Activated T-cell treated with anti-CD3 and anti-CD28 coated beads, Interleukin-2, amount 50 U/mL, for 72 hours (primary cell): ENCODE measurements around the gene TRAPPC3. TPM values are rescaled to one million over a fixed set of nuclear protein-coding genes. Genes with fewer than 3 reads are reported as not detected.

Source experiments
- ATAC-seq, 2 donors: fragments of 150-1000 bp; cut with Tn5 transposase; replicated peaks in 1 of 2; 2 replicates each; pipeline ENCODE4 v1.10.0; 2021; ENCODE audit warnings: moderate library complexity in 2 of 2, mild to moderate bottlenecking in 1 of 2
- DNase-seq, 2 donors: peaks; one replicate each; pipeline ENCODE4 v3.0.0; 2021 to 2022; ENCODE audit warnings: mixed read lengths in 1 of 2
- H3K27ac Mint-ChIP-seq: one replicate; pipeline ENCODE4 v1.8.0; 2022; ENCODE audit warnings: mild to moderate bottlenecking, moderate library complexity, mixed read lengths
- H3K27me3 Mint-ChIP-seq: one replicate; pipeline ENCODE4 v1.8.0; 2022; ENCODE audit warnings: low read depth, mixed read lengths
- H3K36me3 Mint-ChIP-seq, 2 donors: one replicate each; pipeline ENCODE4 v1.8.0; 2022; ENCODE audit warnings: mixed read lengths in 2 of 2, mild to moderate bottlenecking in 1 of 2; ENCODE audit not compliant: insufficient read depth in 2 of 2
- H3K4me1 Mint-ChIP-seq: one replicate; pipeline ENCODE4 v1.8.0; 2022; ENCODE audit warnings: low read depth, mixed read lengths
- H3K4me3 Mint-ChIP-seq, 2 donors: one replicate each; pipeline ENCODE4 v1.8.0; 2022; ENCODE audit warnings: mild to moderate bottlenecking in 2 of 2, mixed read lengths in 2 of 2, moderate library complexity in 2 of 2
- H3K9me3 Mint-ChIP-seq, 2 donors: one replicate each; pipeline ENCODE4 v1.8.0; 2022; ENCODE audit warnings: mixed read lengths in 2 of 2
- total RNA-seq, 2 donors: library from RNA; stranded (reverse); gene quantifications; one replicate each; pipeline ENCODE4 v1.2.3, GENCODE V29; 2022

Gene TRAPPC3
- total RNA-seq, 2 donors from 2014 or later: 46.2 to 56.2 TPM

GRCh38 chr1:36135796-36136195 lies 13.5 kb downstream of the TRAPPC3 start:
- ATAC-seq (no peak), DNase-seq (no peak)
- Mint-ChIP-seq H3K4me1 (peaks cover 17% of the 10 kb centered on the region), H3K4me3 (no peak overlapping the region), H3K27ac (peak overlapping the region; percentile 58), H3K36me3 (peaks cover 0 to 11% of the 10 kb centered on the region in 2 donors), H3K27me3 (no peaks in the 10 kb centered on the region), H3K9me3 (no peaks in the 10 kb centered on the region)

- H3K9me3 Mint-ChIP-seq: no peaks in the 10 kb centered on the region
- no peak overlapping the region for H3K4me3 Mint-ChIP-seq
These were observed 14.0 kb downstream of the TRAPPC3 start for GRCh38 chr1:36135330-36135667.

GRCh38 chr1:36134505-36135329 lies 14.6 kb downstream of the TRAPPC3 start:
- no peaks in the 10 kb centered on the region for H3K27me3 Mint-ChIP-seq
- H3K4me1 Mint-ChIP-seq: peaks cover 9% of the 10 kb centered on the region
- ATAC-seq (peak; percentile 89 to 90), DNase-seq (peak; percentile 64)
- H3K27ac Mint-ChIP-seq: peak overlapping the region; percentile 3
- H3K36me3 Mint-ChIP-seq: peaks cover 0 to 11% of the 10 kb centered on the region in 2 donors
- H3K9me3 Mint-ChIP-seq: no peaks in the 10 kb centered on the region
- no peak overlapping the region for H3K4me3 Mint-ChIP-seq

More at GRCh38 chr1:36135330-36135667, 14.0 kb downstream of the TRAPPC3 start:
- peaks cover 0 to 11% of the 10 kb centered on the region in 2 donors for H3K36me3 Mint-ChIP-seq
- DNase-seq: no peak
- H3K27me3 Mint-ChIP-seq: no peaks in the 10 kb centered on the region
- H3K4me1 Mint-ChIP-seq: peaks cover 12% of the 10 kb centered on the region
- no peak overlapping the region for H3K27ac Mint-ChIP-seq
- ATAC-seq: no peak

- H3K27ac Mint-ChIP-seq: no peak overlapping the region
These were observed 15.3 kb downstream of the TRAPPC3 start for GRCh38 chr1:36134031-36134430.

GRCh38 chr1:36133484-36133883 lies 15.8 kb downstream of the TRAPPC3 start:
- H3K4me1 Mint-ChIP-seq: peaks cover 9% of the 10 kb centered on the region
- DNase-seq: no peak
- ATAC-seq: no peak

More at GRCh38 chr1:36134031-36134430, 15.3 kb downstream of the TRAPPC3 start:
- no peaks in the 10 kb centered on the region for H3K9me3 Mint-ChIP-seq
- H3K27me3 Mint-ChIP-seq: no peaks in the 10 kb centered on the region
- H3K4me3 Mint-ChIP-seq: no peak overlapping the region
- H3K4me1 Mint-ChIP-seq: peaks cover 9% of the 10 kb centered on the region
- H3K36me3 Mint-ChIP-seq: peaks cover 0 to 8% of the 10 kb centered on the region in 2 donors
- no peak for DNase-seq
- no peak for ATAC-seq

GRCh38 chr1:36132029-36132428 lies 17.3 kb downstream of the TRAPPC3 start:
- H3K4me1 Mint-ChIP-seq: peaks cover 9% of the 10 kb centered on the region
- H3K4me3 Mint-ChIP-seq: no peak overlapping the region
- H3K27me3 Mint-ChIP-seq: no peaks in the 10 kb centered on the region
- H3K36me3 Mint-ChIP-seq: peaks cover 0 to 1% of the 10 kb centered on the region in 2 donors
- H3K9me3 Mint-ChIP-seq: no peaks in the 10 kb centered on the region
- no peak for DNase-seq
- no peak for ATAC-seq
- H3K27ac Mint-ChIP-seq: no peak overlapping the region

More at GRCh38 chr1:36133484-36133883, 15.8 kb downstream of the TRAPPC3 start:
- Mint-ChIP-seq H3K4me3 (no peak overlapping the region), H3K27ac (no peak overlapping the region), H3K36me3 (peaks cover 0 to 5% of the 10 kb centered on the region in 2 donors), H3K27me3 (no peaks in the 10 kb centered on the region), H3K9me3 (no peaks in the 10 kb centered on the region)

- Mint-ChIP-seq H3K4me3 (no peak overlapping the region), H3K27ac (no peak overlapping the region), H3K27me3 (peaks cover 19% of the 10 kb centered on the region), H3K4me1 (peaks cover 7% of the 10 kb centered on the region), H3K9me3 (no peaks in the 10 kb centered on the region), H3K36me3 (no peaks in the 10 kb centered on the region)
- ATAC-seq (no peak), DNase-seq (no peak)
These were observed 20.4 kb downstream of the TRAPPC3 start for GRCh38 chr1:36128905-36129206.

- Mint-ChIP-seq H3K36me3 (no peaks in the 10 kb centered on the region), H3K27me3 (peaks cover 25% of the 10 kb centered on the region), H3K4me1 (peaks cover 12% of the 10 kb centered on the region), H3K9me3 (no peaks in the 10 kb centered on the region), H3K4me3 (no peak overlapping the region), H3K27ac (no peak overlapping the region)
- ATAC-seq: no peak
- DNase-seq: no peak
These were observed 21.0 kb downstream of the TRAPPC3 start for GRCh38 chr1:36128126-36128904.

- no peak for ATAC-seq
- no peak overlapping the region for H3K4me3 Mint-ChIP-seq
- H3K27me3 Mint-ChIP-seq: peaks cover 36% of the 10 kb centered on the region
- H3K4me1 Mint-ChIP-seq: peaks cover 19% of the 10 kb centered on the region
- H3K27ac Mint-ChIP-seq: no peak overlapping the region
- no peaks in the 10 kb centered on the region for H3K9me3 Mint-ChIP-seq
- no peak for DNase-seq
- no peaks in the 10 kb centered on the region for H3K36me3 Mint-ChIP-seq
These were observed 22.3 kb downstream of the TRAPPC3 start for GRCh38 chr1:36126797-36127500.

GRCh38 chr1:36126005-36126716 lies 23.1 kb downstream of the TRAPPC3 start:
- Mint-ChIP-seq H3K4me1 (peaks cover 19% of the 10 kb centered on the region), H3K27me3 (peaks cover 36% of the 10 kb centered on the region), H3K4me3 (peak overlapping the region in 1 of 2 donors; percentile 59), H3K27ac (no peak overlapping the region), H3K9me3 (no peaks in the 10 kb centered on the region), H3K36me3 (no peaks in the 10 kb centered on the region)
- no peak for ATAC-seq
- DNase-seq: no peak

- Mint-ChIP-seq H3K27me3 (peaks cover 36% of the 10 kb centered on the region), H3K4me3 (peak within 1 kb of the TSS; percentile 41 to 67), H3K27ac (no peak within 1 kb of the TSS), H3K9me3 (no peaks in the 10 kb centered on the region), H3K36me3 (no peaks in the 10 kb centered on the region), H3K4me1 (peaks cover 19% of the 10 kb centered on the region)
- DNase-seq (peak; percentile 15 to 16), ATAC-seq (peak; percentile 53 to 71)
These were observed 23.9 kb downstream of the TRAPPC3 start, which contains the start of gene COL8A2 for GRCh38 chr1:36125129-36125991. COL8A2 (minus strand) TSS chr1:36125222; CDS start chr1:36100242, 24,980 bp downstream.
